ENCODE results near the gene CYP2J2. TPM values are rescaled to one million over a fixed set of nuclear protein-coding genes. Genes with fewer than 3 reads are reported as not detected.

CYP2J2 gene
- total RNA-seq, 4 donors from 2014 or later, result 2.4 to 8.7 (median 3.2) TPM

DNA sequence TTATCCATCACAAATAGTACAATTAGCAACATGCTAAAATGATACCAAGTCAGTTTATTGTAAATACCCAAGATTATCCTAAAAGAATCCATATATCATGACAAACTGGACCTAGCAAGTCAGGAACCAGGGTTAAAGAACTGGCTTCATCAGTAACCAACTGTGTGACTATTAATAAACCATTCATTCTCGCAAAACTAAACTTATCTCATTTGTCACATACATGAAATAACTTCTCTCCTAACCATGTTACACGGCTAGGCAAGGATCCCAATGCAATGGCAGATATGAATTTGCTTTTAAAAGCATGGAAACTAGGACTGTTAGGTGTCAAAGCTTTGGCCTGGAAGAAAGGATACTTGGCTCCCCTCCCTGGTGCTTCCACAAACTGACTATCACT lies 29.4 kb downstream of the CYP2J2 start:
- no peak for DNase-seq
- Histone ChIP-seq H3K9me3 (no peaks in the 10 kb centered on the region), H3K4me3 (no peak overlapping the region), H3K27ac (no peak overlapping the region), H3K4me1 (peaks cover 0 to 13% of the 10 kb centered on the region in 2 donors), H3K27me3 (no peaks in the 10 kb centered on the region), H3K36me3 (no peaks in the 10 kb centered on the region)
- intact Hi-C loops (cut with DNase I; ENCODE audit: low total_unique reads), result no loop called here
- TF ChIP-seq, protein P1, sequence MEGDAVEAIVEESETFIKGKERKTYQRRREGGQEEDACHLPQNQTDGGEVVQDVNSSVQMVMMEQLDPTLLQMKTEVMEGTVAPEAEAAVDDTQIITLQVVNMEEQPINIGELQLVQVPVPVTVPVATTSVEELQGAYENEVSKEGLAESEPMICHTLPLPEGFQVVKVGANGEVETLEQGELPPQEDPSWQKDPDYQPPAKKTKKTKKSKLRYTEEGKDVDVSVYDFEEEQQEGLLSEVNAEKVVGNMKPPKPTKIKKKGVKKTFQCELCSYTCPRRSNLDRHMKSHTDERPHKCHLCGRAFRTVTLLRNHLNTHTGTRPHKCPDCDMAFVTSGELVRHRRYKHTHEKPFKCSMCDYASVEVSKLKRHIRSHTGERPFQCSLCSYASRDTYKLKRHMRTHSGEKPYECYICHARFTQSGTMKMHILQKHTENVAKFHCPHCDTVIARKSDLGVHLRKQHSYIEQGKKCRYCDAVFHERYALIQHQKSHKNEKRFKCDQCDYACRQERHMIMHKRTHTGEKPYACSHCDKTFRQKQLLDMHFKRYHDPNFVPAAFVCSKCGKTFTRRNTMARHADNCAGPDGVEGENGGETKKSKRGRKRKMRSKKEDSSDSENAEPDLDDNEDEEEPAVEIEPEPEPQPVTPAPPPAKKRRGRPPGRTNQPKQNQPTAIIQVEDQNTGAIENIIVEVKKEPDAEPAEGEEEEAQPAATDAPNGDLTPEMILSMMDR (IDR thresholded peaks at IDR 0.05 in 4 of 5, conservative IDR thresholded peaks at IDR 0.05 in 1 of 5), result no peak
- no peak for TF ChIP-seq POLR2A (IDR thresholded peaks at IDR 0.05)
- in situ Hi-C loops (cut with MboI; ENCODE audit: low sequenced_read_pairs in 4 of 4), result loop anchor here in 1 of 4 donors (10.0 kb wide), 1 partner anchor 48 kb away; no protein-coding TSS in a partner anchor
- ATAC-seq, result no peak

DNA sequence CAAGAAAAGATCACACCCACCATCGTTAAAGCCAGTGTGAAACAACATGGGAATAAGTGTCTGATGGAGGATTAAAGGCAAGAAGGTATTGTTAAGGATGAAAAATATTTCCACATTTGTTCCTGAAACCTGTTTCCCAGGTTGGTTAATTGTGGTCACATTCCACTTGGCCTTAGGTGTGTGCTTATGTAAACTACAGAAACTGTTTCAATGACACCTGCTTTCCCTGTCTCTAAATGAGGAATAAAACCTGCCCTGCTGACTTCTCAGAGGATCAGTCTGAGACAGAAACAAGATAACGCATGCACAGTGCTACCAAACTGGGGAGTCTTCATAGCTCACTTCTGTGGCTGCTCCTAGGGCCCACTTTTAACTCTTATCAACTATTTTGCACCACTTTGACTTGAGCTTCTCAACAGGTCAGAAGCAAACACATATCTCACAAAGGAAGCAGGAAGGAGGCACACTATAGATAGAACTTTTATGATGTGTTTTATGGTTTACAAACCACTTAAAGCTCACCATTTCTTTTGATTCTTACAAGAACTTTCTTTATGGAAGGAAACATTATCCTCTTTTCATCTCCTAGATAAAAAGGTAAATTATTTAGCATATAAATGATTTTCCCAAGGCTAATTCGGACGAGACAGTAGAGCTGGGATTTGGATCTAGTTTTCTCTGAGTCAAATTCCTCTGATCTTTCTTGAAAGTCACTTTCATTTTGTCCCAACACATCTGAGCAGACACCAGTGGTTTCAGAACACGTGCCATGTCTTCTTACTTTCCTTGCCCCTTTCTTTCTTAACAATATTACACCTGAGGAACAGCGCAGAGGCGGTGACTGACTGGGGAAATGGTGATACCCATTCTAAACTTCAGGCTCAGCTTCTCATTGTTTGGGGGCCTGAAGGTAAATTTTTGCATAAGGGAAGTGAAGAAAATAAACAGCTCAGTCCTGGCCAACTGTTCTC lies 33.4 kb downstream of the CYP2J2 start:
- TF ChIP-seq POLR2A (IDR thresholded peaks at IDR 0.05), result no peak
- TF ChIP-seq, protein P1 (IDR thresholded peaks at IDR 0.05 in 4 of 5, conservative IDR thresholded peaks at IDR 0.05 in 1 of 5), result no peak
- no peak overlapping the region for H3K27ac ChIP-seq
- intact Hi-C loops (cut with DNase I; ENCODE audit: low total_unique reads), result no loop called here
- no peaks in the 10 kb centered on the region for H3K27me3 ChIP-seq
- no peaks in the 10 kb centered on the region for H3K36me3 ChIP-seq
- ATAC-seq, result no peak
- DNase-seq, result no peak
- H3K9me3 ChIP-seq, result no peaks in the 10 kb centered on the region
- H3K4me1 ChIP-seq, result peaks cover 0 to 13% of the 10 kb centered on the region in 2 donors
- H3K4me3 ChIP-seq, result no peak overlapping the region
- in situ Hi-C loops (cut with MboI; ENCODE audit: low sequenced_read_pairs in 4 of 4), result loop anchor here in 1 of 4 donors (10.0 kb wide), 1 partner anchor 52 kb away; no protein-coding TSS in a partner anchor

DNA sequence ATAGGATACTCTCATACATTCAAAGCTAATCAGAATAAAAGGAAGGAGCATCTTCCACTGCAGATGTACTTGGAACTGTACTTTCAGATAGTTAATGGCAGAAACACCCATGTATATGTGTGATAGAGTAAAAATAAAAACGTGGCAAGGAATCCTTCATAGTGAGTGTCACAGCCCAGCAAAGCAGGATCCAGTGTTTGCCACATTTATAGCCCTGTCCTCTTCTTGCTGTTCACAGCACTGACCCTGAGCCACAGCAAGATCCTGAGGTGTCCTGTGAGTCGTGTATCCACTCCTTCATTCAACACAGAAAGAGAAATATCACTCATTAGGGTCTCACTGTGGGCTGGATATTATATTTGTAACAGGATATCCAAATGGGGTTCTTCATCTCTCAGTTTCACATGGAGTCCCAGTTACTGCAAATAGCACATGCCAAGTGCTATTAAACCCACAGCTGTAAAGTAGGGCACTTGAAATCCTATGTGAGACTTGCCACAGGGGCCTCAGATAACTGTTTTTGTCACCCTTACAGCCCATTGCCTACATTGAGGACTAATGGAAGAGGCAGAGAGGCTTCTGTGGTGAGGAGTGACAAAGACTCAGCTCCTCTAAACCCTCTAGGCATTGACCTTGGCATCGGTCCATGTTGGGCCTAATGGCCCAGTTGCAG lies 41.3 kb downstream of the CYP2J2 start:
- Histone ChIP-seq H3K9me3 (no peaks in the 10 kb centered on the region), H3K27me3 (no peaks in the 10 kb centered on the region), H3K4me1 (peaks cover 0 to 4% of the 10 kb centered on the region in 2 donors), H3K36me3 (no peaks in the 10 kb centered on the region), H3K27ac (no peak overlapping the region), H3K4me3 (no peak overlapping the region)
- ATAC-seq, result no peak
- intact Hi-C loops (cut with DNase I; ENCODE audit: low total_unique reads), result no loop called here
- in situ Hi-C loops (cut with MboI; ENCODE audit: low sequenced_read_pairs in 4 of 4), result loop anchor here in 1 of 4 donors (10.0 kb wide), 1 partner anchor 60 kb away; no protein-coding TSS in a partner anchor
- DNase-seq, result no peak
- TF ChIP-seq, protein P1 (IDR thresholded peaks at IDR 0.05 in 4 of 5, conservative IDR thresholded peaks at IDR 0.05 in 1 of 5), result no peak
- TF ChIP-seq POLR2A (IDR thresholded peaks at IDR 0.05), result no peak

DNA sequence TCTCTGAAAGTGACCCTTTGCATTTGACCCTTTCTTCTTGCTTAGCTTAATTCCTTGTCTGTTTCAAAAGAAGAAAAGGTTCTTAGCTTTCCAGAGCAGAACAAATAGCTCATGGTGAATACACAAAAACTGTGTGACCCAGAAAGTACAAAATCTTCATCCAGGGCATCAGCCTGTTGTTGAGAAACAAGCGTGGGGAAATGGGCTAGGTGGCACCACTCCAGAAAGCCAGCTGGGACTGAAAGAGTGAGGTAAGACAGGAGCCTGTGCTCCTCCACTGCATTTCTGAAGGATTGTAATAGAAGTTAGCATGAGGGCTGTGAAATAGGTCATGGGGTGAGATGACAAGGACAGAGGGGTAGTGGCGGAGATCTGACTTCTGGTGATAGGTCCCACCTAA lies 45.8 kb downstream of the CYP2J2 start:
- TF ChIP-seq, protein P1 (IDR thresholded peaks at IDR 0.05 in 4 of 5, conservative IDR thresholded peaks at IDR 0.05 in 1 of 5), result no peak
- no peaks in the 10 kb centered on the region for H3K9me3 ChIP-seq
- no peak overlapping the region for H3K4me3 ChIP-seq
- H3K4me1 ChIP-seq, result peaks cover 0 to 4% of the 10 kb centered on the region in 2 donors
- no peak overlapping the region for H3K27ac ChIP-seq
- in situ Hi-C loops (cut with MboI; ENCODE audit: low sequenced_read_pairs in 4 of 4) (loop anchor here in 2 of 4 donors (5.0 to 10.0 kb wide), 2 partner anchors 62 to 64 kb away; no protein-coding TSS in a partner anchor), intact Hi-C loops (cut with DNase I; ENCODE audit: low total_unique reads) (loop anchor here (1.0 kb wide), 1 partner anchor 67 kb away; no protein-coding TSS in a partner anchor)
- H3K36me3 ChIP-seq, result no peaks in the 10 kb centered on the region
- peak in 1 of 2 donors; percentile 36 for DNase-seq
- ATAC-seq, result peak in 1 of 2 donors; percentile 12
- no peaks in the 10 kb centered on the region for H3K27me3 ChIP-seq
